GM19351 (cell line): ENCODE data around the gene PRDX2.

Experiments
- ATAC-seq: cut with Tn5 transposase; IDR thresholded peaks from one replicate; pipeline ENCODE4 v1.9.1; 2021; ENCODE audit warnings: mild to moderate bottlenecking, moderate library complexity; ENCODE audit not compliant: unreplicated experiment

The PRDX2 gene

GRCh38 chr19:12782424-12783290 lies 18.9 kb downstream of the PRDX2 start:
- no peak for ATAC-seq

- no peak for ATAC-seq
Observed at GRCh38 chr19:12782174-12782423, 19.5 kb downstream of the PRDX2 start.

DNA sequence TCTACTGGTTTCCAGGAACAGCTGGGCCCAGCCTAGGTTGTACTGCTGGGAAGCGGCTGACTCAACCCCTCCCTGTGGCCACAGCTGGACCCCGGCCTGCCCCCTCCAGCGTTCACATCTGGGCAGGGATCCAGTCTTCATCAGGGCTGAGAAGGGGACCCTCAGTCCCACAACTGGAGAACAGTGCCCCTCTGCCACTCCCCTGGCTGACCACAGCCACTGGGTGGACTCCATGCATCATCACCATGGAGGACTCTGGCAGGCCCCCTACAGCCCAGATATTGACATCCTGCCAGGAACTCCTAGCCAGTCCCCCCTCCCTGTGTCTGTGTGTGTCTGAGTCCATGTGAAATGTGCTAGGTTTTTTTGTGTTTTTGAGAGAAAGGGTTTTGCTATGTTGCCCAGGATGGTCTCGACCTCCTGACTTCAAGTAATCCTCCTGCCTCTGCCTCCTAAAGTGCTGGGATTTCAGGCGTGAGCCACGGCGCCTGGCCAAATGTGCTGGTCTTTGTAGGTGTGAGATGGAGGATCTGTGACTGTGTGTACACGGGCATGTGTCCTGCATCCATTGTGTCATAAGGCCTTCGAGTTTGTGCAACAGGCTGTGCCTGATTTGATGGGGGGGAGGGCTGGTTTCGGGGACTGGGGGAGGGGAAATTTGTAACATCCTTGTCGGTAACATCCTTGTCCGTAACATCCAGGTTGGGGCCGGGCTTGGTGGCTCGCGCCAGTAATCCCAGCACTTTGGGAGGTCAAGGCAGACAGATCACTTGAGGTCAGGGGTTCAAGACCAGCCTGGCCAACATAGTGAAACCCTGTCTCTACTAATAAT lies 22.2 kb downstream of the PRDX2 start:
- ATAC-seq: no peak

- ATAC-seq: no peak
Observed at GRCh38 chr19:12778905-12779161, 22.8 kb downstream of the PRDX2 start.

- ATAC-seq: no peak
Observed at GRCh38 chr19:12778017-12778904, 23.3 kb downstream of the PRDX2 start.

GRCh38 chr19:12777217-12778016 lies 24.2 kb downstream of the PRDX2 start:
- peak; percentile 43 for ATAC-seq

DNA sequence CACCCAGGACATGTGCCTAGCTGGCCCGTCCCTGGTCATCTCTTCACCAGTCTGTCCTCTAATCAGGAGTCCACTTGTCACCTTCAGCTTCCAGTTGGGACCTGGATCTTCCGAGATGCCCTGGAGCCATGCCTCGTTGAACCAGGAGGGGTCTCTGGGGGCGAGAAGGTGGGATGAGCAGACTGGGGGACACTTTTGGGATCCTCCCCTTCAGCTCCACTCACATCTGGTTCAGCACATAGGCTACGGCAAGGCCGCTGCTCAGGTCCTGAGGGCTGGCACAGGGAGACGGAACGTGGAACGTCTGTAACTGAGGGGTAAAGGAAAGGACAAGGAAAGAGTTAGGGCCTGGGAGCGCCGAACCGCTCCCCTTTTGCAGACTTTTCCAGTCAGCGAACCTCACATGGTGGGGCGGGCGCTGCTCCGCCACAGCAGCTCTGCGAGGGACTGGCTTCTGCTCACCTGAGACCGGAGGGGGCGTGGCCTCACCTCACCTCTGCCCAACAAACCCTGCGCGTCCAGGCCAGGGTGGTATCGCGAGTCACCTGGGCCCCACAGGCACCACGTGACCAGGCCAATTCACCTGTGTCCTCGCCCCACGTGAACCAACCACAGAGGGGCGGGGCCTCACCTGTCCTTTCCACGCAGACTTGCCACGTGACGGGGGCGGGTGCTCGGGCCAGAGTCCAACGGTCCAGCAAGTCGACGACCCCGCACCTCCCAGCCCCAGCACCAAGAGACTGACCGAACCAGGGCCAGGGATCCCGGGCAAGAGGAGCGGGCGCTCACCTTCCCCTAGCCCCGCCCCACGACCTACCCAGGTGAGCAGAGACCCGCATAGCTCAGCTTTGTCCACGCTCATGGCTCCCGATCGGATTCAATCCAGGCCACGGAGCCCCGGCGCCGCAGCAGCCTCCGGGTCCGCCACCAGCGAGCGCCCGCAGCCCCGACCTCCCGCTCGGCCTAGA lies 26.7 kb downstream of the PRDX2 start, which contains the start of gene HOOK2:
TSS of gene HOOK2 (minus strand) at position 965 of the 968 bp plus-strand sequence. CDS start at position 862, 103 bp downstream.
- ATAC-seq: peak; percentile 10

GRCh38 chr19:12773571-12773970 lies 28.0 kb downstream of the PRDX2 start:
- no peak for ATAC-seq

GRCh38 chr19:12772323-12772722 lies 29.3 kb downstream of the PRDX2 start:
- no peak for ATAC-seq

DNA sequence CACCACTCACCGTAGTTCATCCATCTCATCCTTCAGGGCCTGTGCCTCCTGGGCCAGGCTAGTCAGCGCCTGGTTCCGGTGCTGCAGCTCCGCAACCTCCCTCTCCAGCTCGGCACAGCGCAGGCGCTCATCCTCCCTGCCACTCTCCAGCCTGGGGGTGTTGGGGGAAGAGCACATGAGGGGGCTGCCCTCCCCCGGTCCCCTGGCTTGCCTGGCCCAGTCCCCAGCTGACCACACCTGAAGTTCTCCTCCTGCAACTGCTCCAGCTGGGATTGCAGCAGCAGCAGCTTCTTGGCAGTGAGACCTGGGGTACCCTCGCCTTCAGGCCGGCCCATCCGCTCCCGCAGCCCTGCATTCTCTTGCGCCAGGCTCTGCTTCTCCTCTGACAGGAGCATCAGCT lies 30.7 kb downstream of the PRDX2 start:
- no peak for ATAC-seq

DNA sequence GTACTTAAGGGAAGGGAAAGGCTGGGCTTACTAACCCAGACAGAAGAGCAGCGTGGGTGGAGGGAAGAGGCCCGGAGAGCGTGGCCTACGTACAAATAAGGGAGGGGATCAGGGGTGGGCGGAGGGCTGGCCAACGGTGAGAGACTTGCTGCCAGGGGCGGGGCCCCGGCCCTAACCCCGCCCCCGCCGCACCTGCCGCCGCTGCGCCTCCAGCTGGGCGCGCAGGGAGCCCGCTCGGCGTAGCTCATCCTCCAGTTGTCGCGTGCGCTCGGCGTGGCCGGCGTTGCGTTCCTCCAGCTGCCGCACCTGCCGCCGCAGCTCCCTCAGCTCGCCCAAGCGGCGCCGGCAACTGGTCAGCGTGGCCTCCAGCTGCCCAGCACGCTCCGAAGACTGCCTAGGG lies 31.9 kb downstream of the PRDX2 start:
- no peak for ATAC-seq

DNA sequence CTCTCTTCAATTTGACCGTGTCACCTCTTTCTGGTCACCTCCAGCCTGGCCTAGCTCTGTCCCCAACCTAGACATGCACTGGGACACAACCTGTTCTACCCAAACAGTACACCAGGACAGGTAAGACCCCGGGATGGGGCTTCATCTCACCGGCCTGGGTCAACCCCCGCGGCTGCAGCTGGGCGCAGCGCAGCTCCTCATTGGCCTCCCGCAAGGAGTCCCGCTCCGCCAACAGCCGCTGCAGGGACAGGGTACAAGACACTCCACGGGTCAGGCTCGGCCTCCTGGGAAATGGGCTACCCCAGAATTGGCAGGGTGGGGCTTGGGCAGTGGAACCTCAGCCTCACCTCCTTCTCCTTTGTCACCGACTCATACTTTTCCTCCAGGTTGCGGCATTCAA lies 33.9 kb downstream of the PRDX2 start:
- ATAC-seq: no peak

GRCh38 chr19:12767150-12767549 lies 34.5 kb downstream of the PRDX2 start:
- ATAC-seq: no peak

DNA sequence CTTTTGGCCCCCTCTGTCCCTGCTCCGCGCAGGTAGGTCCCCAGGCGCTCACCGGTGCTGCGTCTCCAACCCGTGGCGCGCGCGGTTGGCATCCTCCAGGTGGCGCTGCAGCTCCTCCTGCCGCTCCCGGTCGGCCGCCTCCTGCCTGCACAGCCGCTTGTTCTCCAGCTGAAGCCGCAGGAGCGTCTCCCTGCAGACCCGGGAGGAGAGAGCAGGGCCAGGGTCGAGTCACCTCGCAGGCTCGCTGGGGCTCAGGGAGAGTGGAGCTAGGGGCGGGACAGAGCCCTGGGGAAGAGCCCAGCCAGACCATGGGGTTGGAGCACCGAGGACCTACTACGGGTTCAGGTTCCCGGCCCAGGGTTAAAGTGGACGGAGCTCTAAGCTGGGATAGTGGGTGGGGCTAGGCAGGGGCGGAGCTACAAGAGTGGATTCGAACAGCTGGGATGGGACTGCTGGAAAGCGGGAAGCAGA lies 35.5 kb downstream of the PRDX2 start:
- no peak for ATAC-seq

DNA sequence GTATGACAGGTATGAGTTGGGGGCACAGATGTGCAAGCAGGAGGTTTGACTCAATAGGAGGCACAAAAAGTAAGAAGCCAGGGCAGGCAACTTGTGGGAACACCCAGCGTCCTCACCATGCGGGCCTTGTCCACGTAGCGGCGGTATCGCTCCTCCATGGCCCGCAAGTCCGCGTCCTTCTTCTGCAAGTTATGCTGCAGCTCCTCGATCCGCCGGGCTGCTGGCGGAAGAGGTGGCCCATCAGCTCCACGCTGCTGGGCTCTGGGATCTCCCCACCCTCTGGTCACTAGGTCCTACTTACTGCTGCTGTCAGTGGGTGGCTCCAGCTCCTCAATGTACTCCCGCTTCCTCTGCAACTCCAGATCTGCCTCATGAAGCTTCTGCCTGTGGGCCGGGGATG lies 36.9 kb downstream of the PRDX2 start:
- no peak for ATAC-seq

- no peak for ATAC-seq
Observed at GRCh38 chr19:12763100-12763499, 38.5 kb downstream of the PRDX2 start.

DNA sequence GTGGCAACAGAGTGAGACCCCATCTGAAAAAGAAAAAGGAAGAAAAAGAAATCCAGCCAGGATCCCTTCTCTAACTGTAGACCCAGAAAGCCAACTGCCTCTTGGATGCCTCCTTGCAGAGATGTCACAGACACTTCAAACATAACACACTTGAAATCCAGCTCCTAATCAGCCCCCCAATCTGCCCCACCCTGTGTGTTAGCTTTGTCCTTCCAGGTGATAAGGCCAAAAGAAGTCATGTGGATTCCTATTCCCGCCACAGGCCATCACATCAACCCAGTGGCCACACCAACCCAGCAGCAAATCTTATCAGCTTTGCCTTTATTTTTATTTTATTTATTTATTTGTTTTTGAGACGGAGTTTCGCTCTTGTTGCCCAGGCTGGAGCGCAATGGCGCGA lies 41.9 kb downstream of the PRDX2 start:
- ATAC-seq: no peak

GRCh38 chr19:12757544-12758274 lies 43.9 kb downstream of the PRDX2 start:
- no peak for ATAC-seq
